ENCODE data around the gene CD226. TPM values are rescaled to one million over a fixed set of nuclear protein-coding genes. Genes with fewer than 3 reads are reported as not detected.

The CD226 gene
- total and polyA plus RNA-seq, 3 experiments from 2014 or later, result 39.2 to 158 (median 150) TPM

DNA sequence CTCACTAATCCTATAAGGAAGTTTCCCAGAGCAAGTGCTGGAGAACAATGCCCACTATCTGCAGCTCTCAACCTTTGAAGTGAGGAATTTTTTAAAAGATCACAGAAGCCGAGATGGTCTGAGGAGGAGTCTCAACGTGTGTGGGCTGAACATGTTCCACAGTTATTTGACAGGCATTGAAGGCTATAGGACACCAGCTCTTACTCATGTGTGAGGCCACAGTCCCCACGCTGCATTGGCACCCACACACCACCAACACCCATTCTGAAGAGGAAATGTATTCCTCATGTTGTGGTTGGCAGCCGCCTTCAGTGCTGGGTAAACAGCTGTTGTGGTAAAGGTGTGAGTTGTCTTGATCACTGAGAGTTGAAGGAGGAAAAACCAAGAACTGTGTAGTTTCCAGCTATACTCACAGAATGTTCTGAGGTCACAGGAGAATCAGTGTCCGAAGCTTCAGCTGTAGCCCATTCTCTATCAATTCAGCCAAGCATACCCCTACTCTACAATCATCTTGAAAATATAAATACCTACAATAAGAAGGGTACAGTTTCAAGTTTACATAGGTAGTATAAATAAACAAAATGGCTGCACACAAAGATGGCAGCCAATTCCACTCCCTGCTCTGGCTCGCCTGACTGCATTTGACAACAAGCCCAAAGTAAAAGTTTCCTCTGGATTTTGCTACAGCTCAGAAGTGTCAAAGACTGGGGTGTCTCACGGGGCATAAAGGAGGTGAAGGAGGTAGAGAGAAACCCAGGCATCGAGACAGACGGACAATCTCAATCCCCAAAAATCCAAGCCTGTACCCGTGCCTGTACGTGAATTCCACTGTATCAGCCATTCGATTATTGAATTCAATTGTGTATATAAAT, 12.1 kb downstream of the CD226 start:
- peak overlapping the region; percentile 30 for H3K4me3 ChIP-seq (ENCODE audit: low read length)
- no peaks in the 10 kb centered on the region for H3K9me3 ChIP-seq (ENCODE audit: low read length)
- Mint-ChIP-seq H3K27ac (peak overlapping the region in 1 of 8 donors; percentile 81), H3K4me1 (peaks cover 5 to 29% (median 6%) of the 10 kb centered on the region in 3 donors), H3K4me3 (no peak overlapping the region), H3K27me3 (peaks cover 0 to 5% of the 10 kb centered on the region in 2 donors), H3K36me3 (peaks cover 9 to 17% (median 14%) of the 10 kb centered on the region in 3 donors), H3K9me3 (peaks cover 0 to 1% (median 0%) of the 10 kb centered on the region in 5 donors)
- H3K27me3 ChIP-seq (ENCODE audit: insufficient read depth, low read length, poor library complexity, severe bottlenecking), result no peaks in the 10 kb centered on the region
- H3K27ac ChIP-seq (ENCODE audit: low read depth, low read length), result no peak overlapping the region
- ChIA-PET CTCF (interaction anchor here (0.9 to 2.5 kb wide), 5 partner anchors 9 to 36 kb away, joined by 3 to 12 read pairs (median 6); no protein-coding TSS in a partner anchor), POLR2A (interaction anchor here (0.7 to 1.7 kb wide), 7 partner anchors 9 to 48 kb away, joined by 3 to 14 read pairs (median 5); partner anchors contain the start of gene CD226)
- DNase-seq, result peak; percentile 66 to 93 (median 77)
- H3K36me3 ChIP-seq (ENCODE audit: insufficient read depth, low read length), result no peaks in the 10 kb centered on the region
- peaks cover 58% of the 10 kb centered on the region for H3K4me1 ChIP-seq (ENCODE audit: insufficient read depth, low read length)

DNA sequence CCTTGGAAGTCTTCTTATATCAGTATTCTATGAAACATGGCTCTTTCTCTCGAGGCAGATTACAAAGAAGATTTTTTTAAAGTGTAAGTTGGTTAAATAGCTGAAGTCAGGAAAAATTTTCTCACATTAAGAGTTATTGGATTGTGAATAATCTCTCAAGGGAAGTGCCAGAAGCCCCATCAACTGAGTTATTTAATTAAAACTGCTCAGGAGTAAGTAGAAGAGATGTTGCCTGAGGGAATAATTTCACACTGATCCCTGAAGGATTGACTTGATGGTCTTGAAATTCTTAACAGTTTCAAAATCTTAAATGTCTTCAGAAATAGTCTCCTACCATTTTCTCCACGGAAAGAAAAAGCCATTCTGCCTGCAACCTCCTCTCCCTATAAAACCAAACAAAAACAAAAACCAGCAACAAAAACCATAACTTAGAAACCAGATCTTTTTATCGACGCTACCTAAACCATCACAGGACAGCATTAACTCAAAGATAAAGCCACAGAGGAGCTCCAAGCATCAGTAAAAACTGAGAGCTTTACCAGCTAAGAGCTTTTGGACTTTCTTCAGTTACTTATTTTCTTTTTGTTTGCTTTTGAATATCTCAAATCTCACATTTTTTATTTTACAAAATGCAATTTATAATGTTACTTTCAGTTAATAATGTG, 12.9 kb downstream of the CD226 start:
- Mint-ChIP-seq H3K4me1 (peaks cover 13 to 25% (median 14%) of the 10 kb centered on the region in 3 donors), H3K27ac (no peak overlapping the region), H3K9me3 (peaks cover 0 to 1% (median 0%) of the 10 kb centered on the region in 5 donors), H3K36me3 (peaks cover 1 to 17% (median 11%) of the 10 kb centered on the region in 3 donors), H3K27me3 (peaks cover 0 to 5% of the 10 kb centered on the region in 2 donors), H3K4me3 (no peak overlapping the region)
- no peaks in the 10 kb centered on the region for H3K9me3 ChIP-seq (ENCODE audit: low read length)
- no peaks in the 10 kb centered on the region for H3K27me3 ChIP-seq (ENCODE audit: insufficient read depth, low read length, poor library complexity, severe bottlenecking)
- ChIA-PET POLR2A (interaction anchor here (0.7 to 1.7 kb wide), 6 partner anchors 10 to 47 kb away, joined by 3 to 14 read pairs (median 6); partner anchors contain the start of gene CD226), CTCF (interaction anchor here (1.4 to 2.5 kb wide), 4 partner anchors 10 to 36 kb away, joined by 3 to 12 read pairs (median 8); no protein-coding TSS in a partner anchor)
- DNase-seq, result no peak
- no peak overlapping the region for H3K27ac ChIP-seq (ENCODE audit: low read depth, low read length)
- H3K4me1 ChIP-seq (ENCODE audit: insufficient read depth, low read length), result peaks cover 49% of the 10 kb centered on the region
- peak overlapping the region; percentile 30 for H3K4me3 ChIP-seq (ENCODE audit: low read length)
- H3K36me3 ChIP-seq (ENCODE audit: insufficient read depth, low read length), result no peaks in the 10 kb centered on the region

DNA sequence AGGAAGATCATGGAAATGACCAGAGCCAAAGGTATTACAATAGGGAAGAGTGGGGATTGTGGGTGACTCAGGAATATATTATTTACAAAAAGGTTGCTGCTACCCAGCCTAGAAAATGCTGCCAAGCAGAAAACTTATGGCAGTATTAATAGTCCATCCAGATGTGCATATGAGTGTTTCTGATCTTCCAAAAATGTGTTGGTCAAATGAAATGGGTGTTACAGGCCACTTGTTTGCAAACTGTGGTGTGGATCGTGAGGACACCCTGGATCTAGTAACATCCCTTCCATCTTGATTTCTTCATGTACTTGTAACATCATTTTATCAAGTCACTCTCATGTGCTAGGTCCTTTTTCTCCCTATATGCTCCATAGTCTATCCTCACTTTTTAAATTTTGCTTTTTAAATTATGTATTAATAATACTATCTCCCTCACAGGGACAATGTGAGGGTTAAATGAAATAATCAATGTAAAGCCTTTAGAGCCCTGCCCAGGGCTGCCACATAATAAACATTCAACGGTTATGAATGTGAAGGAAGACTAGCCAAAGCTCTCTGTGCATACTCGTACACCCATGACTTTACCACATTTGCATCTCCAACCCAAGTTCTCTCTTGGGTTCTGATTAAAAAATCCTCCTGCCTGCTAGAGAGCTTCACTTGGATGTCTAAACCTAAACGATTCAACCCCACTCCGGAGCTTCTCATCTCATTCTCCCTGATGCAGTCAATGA, 18.5 kb downstream of the CD226 start:
- DNase-seq, result no peak
- Histone ChIP-seq H3K4me3 (ENCODE audit: low read length) (no peak overlapping the region), H3K9me3 (ENCODE audit: low read length) (no peaks in the 10 kb centered on the region), H3K27ac (ENCODE audit: low read depth, low read length) (no peak overlapping the region), H3K36me3 (ENCODE audit: insufficient read depth, low read length) (no peaks in the 10 kb centered on the region), H3K27me3 (ENCODE audit: insufficient read depth, low read length, poor library complexity, severe bottlenecking) (no peaks in the 10 kb centered on the region), H3K4me1 (ENCODE audit: insufficient read depth, low read length) (peaks cover 8% of the 10 kb centered on the region)
- peaks cover 33 to 63% (median 55%) of the 10 kb centered on the region in 3 donors for H3K4me1 Mint-ChIP-seq
- H3K36me3 Mint-ChIP-seq, result peaks cover 5 to 37% (median 23%) of the 10 kb centered on the region in 3 donors
- H3K9me3 Mint-ChIP-seq, result no peaks in the 10 kb centered on the region
- peak overlapping the region in 1 of 7 donors; percentile 14 for H3K4me3 Mint-ChIP-seq
- peak overlapping the region in 2 of 8 donors; percentile 62 to 69 for H3K27ac Mint-ChIP-seq
- POLR2A ChIA-PET, result no interaction called here
- no peaks in the 10 kb centered on the region for H3K27me3 Mint-ChIP-seq
- CTCF ChIA-PET, result no interaction called here

DNA sequence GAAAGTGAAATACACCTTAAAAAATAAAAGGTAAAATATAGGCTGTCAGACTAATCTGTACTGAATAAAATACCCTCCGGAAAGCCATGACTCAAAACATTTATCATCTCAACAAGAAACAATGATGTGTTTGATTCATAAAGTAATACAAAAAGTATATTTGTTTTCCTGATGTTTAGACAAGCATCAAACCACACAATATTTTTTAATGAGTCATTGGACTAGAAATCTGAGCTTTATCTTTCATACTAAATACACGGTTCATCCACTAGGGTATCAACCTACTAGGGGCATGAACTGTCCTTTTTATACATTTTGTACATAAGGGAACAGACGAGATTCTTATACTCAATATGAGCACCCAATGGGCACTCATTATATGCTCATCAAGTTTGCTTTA, 31.3 kb downstream of the CD226 start:
- no peaks in the 10 kb centered on the region for H3K36me3 ChIP-seq (ENCODE audit: insufficient read depth, low read length)
- H3K9me3 ChIP-seq (ENCODE audit: low read length), result no peaks in the 10 kb centered on the region
- H3K27ac ChIP-seq (ENCODE audit: low read depth, low read length), result no peak overlapping the region
- Mint-ChIP-seq H3K36me3 (peaks cover 10 to 26% (median 18%) of the 10 kb centered on the region in 3 donors), H3K4me1 (peaks cover 59 to 90% (median 83%) of the 10 kb centered on the region in 3 donors), H3K4me3 (no peak overlapping the region), H3K9me3 (no peaks in the 10 kb centered on the region), H3K27me3 (peaks cover 0 to 1% of the 10 kb centered on the region in 2 donors), H3K27ac (peak overlapping the region in 1 of 8 donors; percentile 0)
- H3K27me3 ChIP-seq (ENCODE audit: insufficient read depth, low read length, poor library complexity, severe bottlenecking), result no peaks in the 10 kb centered on the region
- no peaks in the 10 kb centered on the region for H3K4me1 ChIP-seq (ENCODE audit: insufficient read depth, low read length)
- ChIA-PET CTCF (no interaction called here), POLR2A (interaction anchor here (0.9 kb wide), 1 partner anchor 19 kb away, joined by 5 read pairs; no protein-coding TSS in a partner anchor)
- H3K4me3 ChIP-seq (ENCODE audit: low read length), result no peak overlapping the region
- no peak for DNase-seq

DNA sequence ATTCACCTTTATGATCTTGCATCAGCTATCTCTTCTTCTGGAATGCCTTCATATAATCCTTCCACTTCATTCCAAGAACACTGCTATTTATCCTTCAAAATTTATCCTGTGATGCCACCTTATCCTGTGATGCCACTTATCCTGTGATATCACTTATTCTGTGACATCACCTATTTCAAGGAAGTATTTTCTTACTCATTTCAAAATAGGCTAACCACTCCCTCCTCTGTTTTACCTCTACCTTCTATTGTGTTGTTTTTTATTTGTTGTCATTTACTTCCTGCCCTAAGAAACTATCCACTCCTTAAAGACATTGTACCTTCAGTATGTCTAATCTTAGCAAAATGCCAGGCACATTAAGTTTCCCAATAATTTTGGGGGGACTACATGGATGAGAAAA, 38.8 kb downstream of the CD226 start:
- Histone ChIP-seq H3K9me3 (ENCODE audit: low read length) (no peaks in the 10 kb centered on the region), H3K27ac (ENCODE audit: low read depth, low read length) (no peak overlapping the region), H3K4me3 (ENCODE audit: low read length) (no peak overlapping the region), H3K36me3 (ENCODE audit: insufficient read depth, low read length) (no peaks in the 10 kb centered on the region), H3K4me1 (ENCODE audit: insufficient read depth, low read length) (peaks cover 16% of the 10 kb centered on the region), H3K27me3 (ENCODE audit: insufficient read depth, low read length, poor library complexity, severe bottlenecking) (no peaks in the 10 kb centered on the region)
- POLR2A ChIA-PET, result no interaction called here
- Mint-ChIP-seq H3K27ac (peak overlapping the region in 5 of 8 donors; percentile 1 to 82 (median 26)), H3K4me1 (peaks cover 55 to 90% (median 70%) of the 10 kb centered on the region in 3 donors), H3K4me3 (peak overlapping the region in 2 of 7 donors; percentile 24 to 34), H3K27me3 (no peaks in the 10 kb centered on the region), H3K36me3 (peaks cover 18 to 25% (median 18%) of the 10 kb centered on the region in 3 donors), H3K9me3 (no peaks in the 10 kb centered on the region)
- no peak for DNase-seq
- CTCF ChIA-PET, result no interaction called here

DNA sequence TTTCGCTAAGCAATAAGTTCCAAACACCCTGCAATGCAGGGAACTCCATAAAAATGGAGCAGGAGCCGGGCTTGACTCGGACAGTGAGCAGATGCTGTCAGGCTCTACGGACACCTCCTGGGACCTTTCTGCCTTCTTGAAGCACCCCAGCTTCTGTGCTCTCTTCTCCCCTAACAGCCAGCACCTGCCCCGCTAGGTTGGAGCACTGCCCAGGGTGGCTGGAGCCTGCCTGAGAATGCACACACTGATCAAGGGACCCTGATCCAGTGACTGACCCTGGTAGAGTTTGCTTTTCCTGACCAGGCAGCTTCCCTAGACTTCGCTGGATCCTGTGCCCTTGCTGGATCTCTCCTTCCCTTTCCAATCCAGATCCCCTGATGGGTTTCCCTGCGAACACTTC, 40.9 kb downstream of the CD226 start:
- POLR2A ChIA-PET, result no interaction called here
- Mint-ChIP-seq H3K4me1 (peaks cover 57 to 90% (median 70%) of the 10 kb centered on the region in 3 donors), H3K27ac (peak overlapping the region in 1 of 8 donors; percentile 21), H3K36me3 (peaks cover 18 to 39% (median 20%) of the 10 kb centered on the region in 3 donors), H3K27me3 (peaks cover 0 to 5% of the 10 kb centered on the region in 2 donors), H3K9me3 (no peaks in the 10 kb centered on the region), H3K4me3 (no peak overlapping the region)
- H3K27me3 ChIP-seq (ENCODE audit: insufficient read depth, low read length, poor library complexity, severe bottlenecking), result no peaks in the 10 kb centered on the region
- no peak overlapping the region for H3K27ac ChIP-seq (ENCODE audit: low read depth, low read length)
- H3K9me3 ChIP-seq (ENCODE audit: low read length), result no peaks in the 10 kb centered on the region
- CTCF ChIA-PET, result no interaction called here
- no peak overlapping the region for H3K4me3 ChIP-seq (ENCODE audit: low read length)
- no peak for DNase-seq
- H3K36me3 ChIP-seq (ENCODE audit: insufficient read depth, low read length), result no peaks in the 10 kb centered on the region
- H3K4me1 ChIP-seq (ENCODE audit: insufficient read depth, low read length), result peaks cover 16% of the 10 kb centered on the region

DNA sequence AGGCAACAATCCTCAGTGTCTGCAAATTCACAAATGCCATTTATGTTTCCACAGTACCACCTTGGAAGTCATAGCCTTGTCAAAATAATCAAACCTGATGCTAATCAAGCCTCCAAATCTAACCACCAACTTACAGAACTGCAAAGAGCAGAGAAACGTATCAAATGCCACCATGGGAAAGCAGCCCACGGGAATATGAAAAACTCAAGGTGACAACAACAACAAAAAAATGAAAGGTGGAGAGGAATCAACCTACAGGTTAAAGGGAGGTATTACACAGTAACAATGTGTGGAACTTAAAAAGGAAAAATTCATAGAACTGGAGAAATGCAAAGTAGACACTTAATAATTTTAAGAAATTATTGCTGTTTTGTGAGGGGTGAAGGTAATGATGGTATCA, 46.7 kb downstream of the CD226 start:
- H3K4me3 Mint-ChIP-seq, result no peak overlapping the region
- H3K36me3 ChIP-seq (ENCODE audit: insufficient read depth, low read length), result no peaks in the 10 kb centered on the region
- H3K4me3 ChIP-seq (ENCODE audit: low read length), result no peak overlapping the region
- H3K9me3 Mint-ChIP-seq, result peaks cover 0 to 2% (median 0%) of the 10 kb centered on the region in 5 donors
- H3K27ac Mint-ChIP-seq, result peak overlapping the region in 4 of 8 donors; percentile 2 to 72 (median 30)
- peaks cover 0 to 28% (median 12%) of the 10 kb centered on the region in 3 donors for H3K36me3 Mint-ChIP-seq
- ChIA-PET CTCF (no interaction called here), POLR2A (no interaction called here)
- peaks cover 30% of the 10 kb centered on the region for H3K4me1 ChIP-seq (ENCODE audit: insufficient read depth, low read length)
- no peaks in the 10 kb centered on the region for H3K9me3 ChIP-seq (ENCODE audit: low read length)
- DNase-seq, result no peak
- peaks cover 0 to 5% of the 10 kb centered on the region in 2 donors for H3K27me3 Mint-ChIP-seq
- H3K27ac ChIP-seq (ENCODE audit: low read depth, low read length), result no peak overlapping the region
- H3K27me3 ChIP-seq (ENCODE audit: insufficient read depth, low read length, poor library complexity, severe bottlenecking), result no peaks in the 10 kb centered on the region
- H3K4me1 Mint-ChIP-seq, result peaks cover 67 to 85% (median 74%) of the 10 kb centered on the region in 3 donors

All from CD8-positive, alpha-beta memory T cell (primary cell).